T-helper 2 cell treated with Interferon-gamma antibody and Interleukin-4, amounts not matched to agents 100 ng/mL and 5 ng/mL, for 36 hours (primary cell): Measurements from ENCODE around the gene RBMS2. TPM values are rescaled to one million over a fixed set of nuclear protein-coding genes. Genes with fewer than 3 reads are reported as not detected.
"Not testable (repeated sequence)": the region's sequence is repeated elsewhere in the genome, so short reads cannot be mapped to it uniquely, and the experiment has no call there.

Experiments used
- intact Hi-C: fragments of 100-400 bp; cut with micrococcal nuclease; formaldehyde crosslinking; loops from one replicate; pipeline ENCODE4 v1.15.1; 2023
- total RNA-seq: library from RNA; stranded (reverse); gene quantifications from 2 replicates; pipeline ENCODE4 v1.2.3, GENCODE V29; 2022

Gene RBMS2
- total RNA-seq = 6.4 and 8.7 TPM in 2 replicates

GRCh38 chr12:56521590-56522371 lies at the start of gene RBMS2:
RBMS2 (plus strand) TSS chr12:56521820; CDS start chr12:56522024, 204 bp downstream.
- intact Hi-C loops = loop anchor here (2.0 kb wide), 1 partner anchor 51 kb away; no protein-coding TSS in a partner anchor

GRCh38 chr12:56474389-56474788 lies 47.2 kb upstream of the RBMS2 start:
- intact Hi-C loops = no loop called here

GRCh38 chr12:56476143-56476542 lies 45.5 kb upstream of the RBMS2 start:
- intact Hi-C loops = no loop called here

- intact Hi-C loops = no loop called here
Measured at GRCh38 chr12:56476972-56477432, 44.6 kb upstream of the RBMS2 start.

- intact Hi-C loops = no loop called here
Measured at GRCh38 chr12:56477521-56478225, 43.9 kb upstream of the RBMS2 start.

GRCh38 chr12:56479625-56480024 lies 42.0 kb upstream of the RBMS2 start:
- intact Hi-C loops = no loop called here

GRCh38 chr12:56484566-56484965 lies 37.1 kb upstream of the RBMS2 start:
- intact Hi-C loops = no loop called here

GRCh38 chr12:56486694-56487093 lies 34.9 kb upstream of the RBMS2 start:
- intact Hi-C loops = no loop called here

GRCh38 chr12:56487448-56488040 lies 34.1 kb upstream of the RBMS2 start:
- intact Hi-C loops = no loop called here

GRCh38 chr12:56488041-56488955 lies 33.3 kb upstream of the RBMS2 start, which contains the start of gene GLS2:
GLS2 (minus strand) TSS chr12:56488161; CDS start chr12:56488118, 43 bp downstream.
- intact Hi-C loops = no loop called here

- intact Hi-C loops = no loop called here
Measured at GRCh38 chr12:56490360-56490759, 31.3 kb upstream of the RBMS2 start.

- intact Hi-C loops = not testable (repeated sequence)
Measured at GRCh38 chr12:56493409-56494105, 28.1 kb upstream of the RBMS2 start.

- intact Hi-C loops = not testable (repeated sequence)
Measured at GRCh38 chr12:56494106-56494415, 27.6 kb upstream of the RBMS2 start.

- intact Hi-C loops = not testable (repeated sequence)
Measured at GRCh38 chr12:56494481-56494880, 27.1 kb upstream of the RBMS2 start.

- intact Hi-C loops = loop anchor here (5.0 kb wide), 1 partner anchor 96 kb away; no protein-coding TSS in a partner anchor
Measured at GRCh38 chr12:56496704-56497103, 24.9 kb upstream of the RBMS2 start.

GRCh38 chr12:56498126-56498902 lies 23.3 kb upstream of the RBMS2 start:
- intact Hi-C loops = loop anchor here (5.0 kb wide), 1 partner anchor 94 kb away; no protein-coding TSS in a partner anchor

GRCh38 chr12:56499452-56499851 lies 22.2 kb upstream of the RBMS2 start:
- intact Hi-C loops = loop anchor here (5.0 kb wide), 1 partner anchor 93 kb away; no protein-coding TSS in a partner anchor

GRCh38 chr12:56499879-56500278 lies 21.7 kb upstream of the RBMS2 start:
- intact Hi-C loops = loop anchor here (5.0 kb wide), 1 partner anchor 92 kb away; no protein-coding TSS in a partner anchor

- intact Hi-C loops = no loop called here
Measured at GRCh38 chr12:56510786-56511185, 10.8 kb upstream of the RBMS2 start.

GRCh38 chr12:56514014-56514318 lies 7.7 kb upstream of the RBMS2 start:
- intact Hi-C loops = not testable (repeated sequence)
